Endothelial cell of hepatic sinusoid (primary cell): ENCODE measurements around the gene PDCD2L.

Experiments
- in situ Hi-C: cut with HindIII; loops from 2 replicates; pipeline ENCODE4 v1.10.0; 2017; ENCODE audit warnings: low sequenced_read_pairs

The PDCD2L gene

GRCh38 chr19:34459614-34460013 is 55.4 kb downstream of the PDCD2L start:
- in situ Hi-C loops, result loop anchor here (25.0 kb wide), 1 partner anchor 97 kb away; the partner anchor contains the start of gene GPI

- in situ Hi-C loops, result loop anchor here (25.0 kb wide), 1 partner anchor 99 kb away; the partner anchor contains the start of gene GPI
Measured at GRCh38 chr19:34461375-34462100, 57.3 kb downstream of the PDCD2L start.

GRCh38 chr19:34464785-34465184 is 60.6 kb downstream of the PDCD2L start:
- in situ Hi-C loops, result loop anchor here (25.0 kb wide), 1 partner anchor 102 kb away; the partner anchor contains the start of gene GPI

- in situ Hi-C loops, result loop anchor here (25.0 kb wide), 1 partner anchor 106 kb away; the partner anchor contains the start of gene GPI
Measured at GRCh38 chr19:34468409-34468808, 64.2 kb downstream of the PDCD2L start.

GRCh38 chr19:34469026-34469425 is 64.8 kb downstream of the PDCD2L start:
- in situ Hi-C loops, result loop anchor here (25.0 kb wide), 1 partner anchor 107 kb away; the partner anchor contains the start of gene GPI

GRCh38 chr19:34471906-34472700 is 67.9 kb downstream of the PDCD2L start:
- in situ Hi-C loops, result loop anchor here (25.0 kb wide), 1 partner anchor 110 kb away; the partner anchor contains the start of gene GPI

GRCh38 chr19:34474233-34474989 is 70.2 kb downstream of the PDCD2L start:
- in situ Hi-C loops, result loop anchor here (25.0 kb wide), 1 partner anchor 112 kb away; the partner anchor contains the start of gene GPI

- in situ Hi-C loops, result no loop called here
Measured at GRCh38 chr19:34475026-34475974, 71.1 kb downstream of the PDCD2L start.
